ENCODE data around the gene ABCC6.
"Not testable (repeated sequence)": the region's sequence is repeated elsewhere in the genome, so short reads cannot be mapped to it uniquely, and the experiment has no call there.

Gene ABCC6

GRCh38 chr16:16222850-16223661, at the start of gene ABCC6:
ABCC6 (minus strand) TSS chr16:16223494; CDS start chr16:16223434, 60 bp downstream.
- not testable (repeated sequence) for DNase-seq

DNA sequence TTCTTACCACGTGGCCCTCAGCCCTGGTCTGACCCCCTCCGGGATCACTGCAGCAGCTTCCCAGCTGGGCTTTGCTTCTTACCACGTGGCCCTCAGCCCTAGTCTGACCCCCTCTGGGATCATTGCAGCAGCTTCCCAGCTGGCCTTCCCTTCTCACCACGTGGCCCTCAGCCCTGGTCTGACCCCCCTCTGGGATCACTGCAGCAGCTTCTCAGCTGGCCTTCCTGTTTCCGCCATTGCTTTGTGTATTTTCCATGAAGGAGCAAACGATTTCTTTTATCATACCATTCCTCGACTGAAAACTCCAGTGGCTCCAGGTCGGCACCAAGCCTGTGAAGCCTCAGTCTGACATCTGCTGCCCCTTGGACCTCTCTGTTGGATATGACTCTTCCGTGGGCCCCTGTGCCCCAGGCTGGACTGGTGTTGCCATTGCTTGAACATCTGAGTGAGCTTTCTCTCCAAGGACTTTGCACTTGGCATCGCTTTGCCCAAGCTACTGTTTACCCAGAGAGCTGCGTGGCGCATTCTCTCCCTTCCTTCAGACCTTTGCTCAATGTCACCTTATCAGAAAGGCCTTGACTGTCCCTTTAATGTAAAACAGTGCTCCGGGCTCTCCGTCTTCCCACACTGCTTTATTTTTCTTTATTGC, 49.4 kb upstream of the ABCC6 start:
- DNase-seq, result not testable (repeated sequence)

DNA sequence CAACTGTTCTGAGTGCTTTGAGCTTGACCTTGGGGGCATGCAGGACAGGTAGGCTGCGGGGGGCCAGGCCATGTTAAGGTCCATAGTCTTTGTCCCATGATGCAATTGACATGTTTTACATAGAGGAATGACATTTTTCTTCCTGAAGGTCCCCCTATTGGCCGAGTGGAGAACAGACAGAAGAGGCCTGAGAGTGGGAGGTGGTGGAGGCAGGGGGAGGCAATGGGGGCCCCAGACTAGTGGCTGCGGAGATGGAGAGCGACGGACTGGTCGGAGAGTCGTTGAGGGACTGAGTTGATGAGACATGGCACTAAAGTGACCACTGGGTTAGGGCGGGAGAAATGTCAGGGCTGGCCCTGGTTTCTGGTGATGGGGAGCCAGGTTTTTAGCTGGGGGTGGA, 48.4 kb upstream of the ABCC6 start:
- DNase-seq, result not testable (repeated sequence)

DNA sequence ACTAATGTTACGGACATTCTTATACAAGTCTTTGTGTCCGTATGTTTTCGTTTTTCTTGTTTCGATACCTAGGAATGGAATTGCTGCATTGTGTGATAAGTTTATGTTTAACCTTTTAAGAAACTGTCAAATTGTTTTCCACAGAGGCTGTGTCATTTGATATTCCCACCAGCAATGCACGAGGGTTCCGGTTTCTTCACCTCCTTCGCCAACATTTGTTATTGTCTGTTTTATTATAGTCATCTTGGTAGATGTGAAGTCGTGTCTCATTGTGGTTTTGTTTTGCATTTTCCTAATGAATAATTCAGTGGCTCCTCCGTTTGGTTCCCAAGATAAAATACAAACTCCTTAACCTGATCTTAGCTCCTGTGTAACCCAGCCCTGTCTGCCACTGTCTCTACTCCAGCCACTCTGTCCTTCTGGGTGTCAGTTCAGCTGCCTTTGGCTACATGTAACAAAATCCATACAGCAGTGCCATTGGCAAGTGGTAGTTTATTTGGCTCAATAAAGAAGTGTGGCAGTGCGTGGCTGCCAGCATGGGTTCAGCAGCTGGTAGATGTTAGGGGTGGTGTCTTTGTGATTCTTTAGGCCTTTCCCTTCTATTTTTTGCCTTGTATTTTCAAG, 45.0 kb upstream of the ABCC6 start:
- DNase-seq, result not testable (repeated sequence)

- not testable (repeated sequence) for DNase-seq
Measured at GRCh38 chr16:16267708-16268107, 44.4 kb upstream of the ABCC6 start.

- DNase-seq, result not testable (repeated sequence)
Measured at GRCh38 chr16:16265044-16265443, 41.8 kb upstream of the ABCC6 start.

DNA sequence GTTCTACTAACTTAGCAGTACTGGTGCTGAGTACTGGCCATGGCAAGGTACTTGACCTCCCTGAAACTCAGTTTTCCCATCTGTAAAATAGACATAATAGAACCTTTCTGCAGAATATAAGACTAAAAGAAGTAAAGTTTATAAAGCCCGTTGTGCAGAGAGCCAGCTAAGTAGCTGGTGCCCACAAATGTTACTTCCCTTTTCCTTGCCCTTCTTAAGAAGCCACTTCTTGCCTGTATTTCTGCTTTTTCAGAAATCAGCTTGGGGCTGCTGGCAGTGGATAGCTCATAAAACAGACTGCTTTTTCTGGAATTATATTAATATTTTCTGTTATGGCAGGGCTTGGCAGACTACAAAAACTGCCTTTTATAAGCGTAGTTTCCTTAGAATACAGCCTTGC, 40.7 kb upstream of the ABCC6 start:
- not testable (repeated sequence) for DNase-seq

DNA sequence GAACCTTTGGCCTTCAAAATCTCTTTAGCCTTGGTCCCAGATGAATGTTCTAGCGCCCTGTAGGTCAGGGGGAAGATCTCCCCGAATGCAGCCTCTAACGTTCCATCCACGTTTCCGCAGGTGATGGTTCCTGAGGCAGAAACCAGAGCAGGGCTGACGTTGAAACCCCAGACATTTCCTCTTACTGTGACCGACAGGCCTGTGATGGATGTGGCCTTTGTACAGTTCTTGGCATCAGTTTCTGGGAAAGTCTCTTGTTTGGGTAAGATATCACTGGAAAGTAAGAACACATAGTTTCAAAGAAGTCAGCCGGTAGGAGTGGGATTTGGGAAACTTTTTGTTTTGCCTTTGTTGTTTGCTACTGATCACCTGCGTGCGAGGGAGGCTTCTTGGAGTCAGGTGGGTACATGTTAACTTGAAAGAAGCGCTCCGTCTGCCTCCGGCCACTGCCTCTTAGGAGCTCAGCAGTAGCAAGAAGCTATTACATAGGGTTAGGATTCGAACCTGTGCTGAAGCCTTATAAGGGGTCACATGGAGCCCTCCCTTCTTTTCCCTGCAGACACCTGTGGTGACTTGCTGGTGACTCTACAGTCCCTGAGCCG, 39.8 kb upstream of the ABCC6 start:
- DNase-seq, result not testable (repeated sequence)

GRCh38 chr16:16259971-16260370, 36.7 kb upstream of the ABCC6 start:
- not testable (repeated sequence) for DNase-seq

- DNase-seq, result not testable (repeated sequence)
Measured at GRCh38 chr16:16258822-16259221, 35.5 kb upstream of the ABCC6 start.

- not testable (repeated sequence) for DNase-seq
Measured at GRCh38 chr16:16257301-16257923, 34.1 kb upstream of the ABCC6 start.

DNA sequence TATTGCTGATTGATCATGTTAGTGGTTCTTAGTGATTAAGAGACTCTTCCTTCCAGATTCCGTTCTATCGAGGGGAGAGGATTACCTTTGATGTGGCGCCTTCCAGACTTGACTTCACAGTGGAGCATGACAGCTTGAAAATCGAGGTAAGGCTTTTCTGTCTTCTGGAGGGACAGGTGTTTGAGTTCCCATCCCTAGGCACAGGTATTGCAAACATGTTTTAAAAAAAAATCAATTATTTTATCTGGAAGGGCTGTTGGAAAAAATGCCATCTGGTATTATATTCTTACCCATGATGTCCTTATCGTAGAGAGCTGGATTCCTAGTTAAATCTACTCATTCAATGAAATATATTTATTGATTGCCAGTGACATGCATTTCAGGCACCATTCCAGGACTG, 29.1 kb upstream of the ABCC6 start:
- DNase-seq, result not testable (repeated sequence)

DNA sequence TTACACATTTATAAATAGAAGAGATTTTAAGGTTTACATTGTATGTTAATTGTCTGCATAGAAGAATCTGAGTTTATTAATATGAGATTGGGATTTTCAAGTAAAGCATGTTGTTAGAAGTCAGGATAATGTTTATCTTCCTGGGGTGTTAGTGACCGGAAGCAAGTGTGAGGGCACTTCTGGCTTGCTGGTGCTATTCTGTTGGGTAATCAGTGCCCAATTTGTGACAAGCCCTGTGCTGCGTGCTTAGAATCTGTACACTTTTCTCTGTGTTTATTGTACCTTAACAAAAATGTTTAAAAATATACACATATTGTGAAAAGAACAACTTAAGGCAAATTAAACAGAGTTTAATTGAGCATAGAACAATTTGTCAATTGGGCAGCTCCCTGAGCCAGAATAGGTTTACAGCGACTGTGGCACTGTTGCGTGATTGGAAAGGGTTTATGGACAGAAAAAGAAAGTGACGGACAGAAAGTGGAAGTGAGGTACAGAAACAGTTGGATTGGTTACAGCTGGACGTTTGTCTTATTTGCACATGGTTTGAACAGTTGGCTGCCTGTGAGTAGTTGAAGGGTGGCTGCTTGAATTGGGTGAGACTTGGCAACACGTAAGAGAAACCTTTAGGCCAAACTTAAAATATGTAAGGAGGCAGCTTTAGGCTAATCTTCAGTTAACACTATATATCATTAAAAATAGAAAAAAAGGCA, 26.5 kb upstream of the ABCC6 start:
- DNase-seq, result not testable (repeated sequence)

DNA sequence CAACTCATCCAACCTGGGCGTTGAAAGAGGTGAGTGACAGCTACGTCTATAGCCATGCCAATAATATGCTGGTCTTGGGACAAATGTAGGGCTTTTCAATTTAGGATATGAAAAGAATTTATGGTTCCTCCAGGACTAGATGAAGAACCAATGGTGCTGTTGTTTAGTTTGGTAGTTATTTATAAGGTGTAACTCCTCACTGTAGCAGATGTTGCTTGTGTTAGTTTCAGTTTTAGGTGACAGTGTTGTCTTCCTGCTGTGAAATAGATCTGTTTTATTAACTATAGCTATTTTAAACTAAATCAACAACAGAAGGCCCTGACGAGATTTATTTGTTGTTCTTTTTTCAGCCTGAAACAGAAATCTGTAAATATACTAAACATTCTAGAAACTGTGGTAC, 24.1 kb upstream of the ABCC6 start:
- DNase-seq, result not testable (repeated sequence)

DNA sequence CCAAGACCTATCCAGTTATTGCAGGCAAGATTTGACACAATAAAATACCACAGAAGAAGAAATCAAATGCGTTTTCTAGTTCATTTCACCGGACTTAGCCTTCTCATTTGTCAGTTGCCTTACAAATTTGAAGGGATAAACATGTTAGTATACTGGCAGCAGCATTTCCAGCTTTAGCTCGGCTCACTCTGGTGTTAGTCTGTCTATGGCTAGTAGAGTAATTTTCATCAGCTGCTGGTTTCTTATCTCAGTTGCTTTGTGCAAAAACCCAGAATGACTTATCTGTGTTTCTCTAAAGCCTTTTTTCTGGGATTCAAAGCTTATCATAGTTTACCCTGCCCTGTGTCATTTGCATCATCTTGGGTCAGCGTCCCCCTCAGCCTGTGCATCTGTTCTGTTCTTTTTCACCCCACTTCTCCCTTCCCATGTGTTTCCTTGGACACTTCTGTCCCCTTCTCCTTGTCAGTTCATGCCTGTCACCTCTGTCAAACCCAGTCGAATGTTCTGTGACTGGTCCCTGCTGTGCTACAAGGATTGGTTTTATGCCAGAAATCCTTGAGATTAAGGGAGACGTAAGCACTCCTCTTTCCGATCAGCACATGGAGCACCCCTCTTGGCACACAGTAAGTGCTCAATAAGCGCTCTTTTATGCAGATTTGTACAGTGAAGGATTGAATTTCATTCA, 23.4 kb upstream of the ABCC6 start:
- not testable (repeated sequence) for DNase-seq

- not testable (repeated sequence) for DNase-seq
Measured at GRCh38 chr16:16243886-16244285, 20.6 kb upstream of the ABCC6 start.

DNA sequence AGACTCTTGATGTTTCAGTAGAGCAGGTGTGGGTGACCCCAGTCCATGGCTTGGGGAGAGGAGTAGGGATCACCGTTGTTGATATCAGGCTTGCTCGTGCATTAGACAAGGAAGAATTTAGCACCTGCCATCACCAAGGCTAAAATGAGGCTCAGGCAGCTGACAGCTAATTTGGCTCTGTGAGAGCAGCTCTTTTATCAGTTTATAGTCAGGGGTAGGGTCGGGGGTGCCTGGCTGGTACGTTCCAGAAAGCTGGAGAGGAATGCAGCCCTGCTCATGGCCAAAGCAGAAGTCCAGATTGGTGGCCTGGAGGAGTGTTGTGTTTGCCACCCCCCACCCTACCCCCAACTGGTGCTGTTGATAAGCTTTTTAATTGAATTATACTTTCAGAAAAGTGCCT, 17.4 kb upstream of the ABCC6 start:
- not testable (repeated sequence) for DNase-seq

DNA sequence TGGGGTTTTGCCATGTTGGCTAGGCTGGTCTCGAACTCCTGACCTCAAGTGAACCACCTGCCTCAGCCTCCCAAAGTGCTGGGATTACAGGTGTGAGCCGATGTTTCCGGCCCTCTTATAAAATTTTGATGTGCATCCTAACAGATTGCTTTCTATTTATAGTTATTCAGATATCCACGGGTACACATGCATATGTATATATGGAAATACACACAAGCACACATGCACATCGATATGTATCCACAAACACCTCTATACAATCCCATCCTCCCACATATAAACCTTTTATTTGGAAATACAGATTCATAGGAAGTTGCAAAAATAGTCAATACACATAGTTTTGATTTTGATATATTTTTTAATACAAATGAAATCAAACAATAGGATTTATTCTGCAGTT, 14.4 kb upstream of the ABCC6 start:
- DNase-seq, result not testable (repeated sequence)

DNA sequence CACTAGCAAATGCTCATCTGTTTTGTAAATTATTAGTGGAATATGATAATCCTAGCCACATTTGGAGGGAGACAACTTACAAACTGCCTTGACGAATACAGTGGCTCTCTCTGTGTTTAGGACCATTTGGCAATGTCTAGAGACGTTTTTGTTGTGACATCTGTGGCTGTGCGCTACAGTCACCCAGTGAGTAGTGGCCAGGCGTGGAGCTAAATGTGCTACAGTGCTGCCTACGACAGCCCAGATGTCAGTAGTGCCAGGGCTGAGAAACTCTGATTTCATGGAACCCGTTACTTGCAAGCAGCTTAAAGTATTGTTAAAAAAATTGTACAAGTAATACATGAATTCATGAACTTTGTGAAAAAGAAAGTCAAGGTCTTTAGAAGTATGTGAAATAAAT, 13.8 kb upstream of the ABCC6 start:
- DNase-seq, result not testable (repeated sequence)

DNA sequence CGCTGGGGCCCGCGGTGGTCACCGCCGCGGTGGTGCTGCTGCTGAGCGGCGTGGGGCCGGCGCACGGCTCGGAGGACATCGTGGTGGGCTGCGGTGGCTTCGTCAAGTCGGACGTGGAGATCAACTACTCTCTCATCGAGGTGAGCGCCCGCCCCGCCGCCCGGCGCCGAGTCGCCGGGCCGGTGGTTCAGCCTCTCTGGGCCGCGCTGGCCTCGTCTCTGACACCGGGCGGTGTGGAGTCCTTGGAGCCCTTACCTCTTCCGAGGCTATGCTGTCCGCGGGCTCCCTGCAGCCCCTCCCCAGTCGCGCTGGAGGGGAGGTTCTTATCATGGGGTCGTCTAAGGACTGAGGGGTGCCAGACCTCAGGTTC, 9.4 kb upstream of the ABCC6 start:
- DNase-seq, result not testable (repeated sequence)

DNA sequence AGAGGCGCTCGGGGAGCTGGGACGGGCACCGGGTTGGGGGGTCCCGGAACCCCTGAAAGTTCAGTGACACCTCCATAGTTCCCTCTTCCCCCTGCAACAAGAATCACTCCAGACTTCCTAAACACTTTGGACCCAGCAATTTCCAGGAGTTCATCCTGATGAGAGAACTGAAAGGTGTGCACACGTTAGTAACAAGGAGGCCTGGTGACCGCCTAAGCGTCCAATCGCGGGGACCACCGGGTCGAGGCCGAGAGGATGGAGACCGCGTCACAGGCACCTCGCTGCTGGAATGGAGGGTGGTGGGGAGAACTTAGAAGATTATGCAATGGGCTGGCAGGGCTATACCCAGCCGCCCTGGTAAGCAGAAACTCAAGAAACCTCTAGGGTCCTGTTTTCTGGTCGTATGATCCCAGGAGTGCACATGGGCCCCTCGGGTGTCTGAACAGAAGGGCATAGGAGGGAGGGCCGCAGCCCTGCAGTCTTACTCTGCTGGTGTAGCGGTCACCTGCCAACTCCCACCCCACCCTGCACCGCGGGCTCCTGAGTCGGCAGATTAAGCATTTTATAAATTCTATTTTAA, 458 bp upstream of the ABCC6 start:
- DNase-seq, result not testable (repeated sequence)
